ENCODE measurements around the gene TAB2. TPM values are rescaled to one million over a fixed set of nuclear protein-coding genes. Genes with fewer than 3 reads are reported as not detected.

Gene TAB2
- total RNA-seq, 1 experiment from 2014 or later, result 56.2 TPM

GRCh38 chr6:149456311-149457021, 139.0 kb downstream of the TAB2 start:
- no peak overlapping the region for H3K4me3 Mint-ChIP-seq
- H3K79me2 ChIP-seq (ENCODE audit: insufficient read depth, low read length), result no peaks in the 10 kb centered on the region
- H4K91ac ChIP-seq (ENCODE audit: insufficient read length, low read depth, low read length), result no peak overlapping the region
- no peak for TF ChIP-seq CTCF (conservative IDR thresholded peaks at IDR 0.05)
- no peak overlapping the region for H2BK15ac ChIP-seq (ENCODE audit: low read depth, low read length)
- H4K20me1 ChIP-seq (ENCODE audit: control insufficient read depth, insufficient read depth, insufficient read length), result no peaks in the 10 kb centered on the region
- H2AK5ac ChIP-seq (ENCODE audit: insufficient read length, low read length), result no peak overlapping the region
- no peaks in the 10 kb centered on the region for H3K79me1 ChIP-seq (ENCODE audit: insufficient read depth, low read depth, low read length, poor library complexity, severe bottlenecking)
- no peak overlapping the region for H4K8ac ChIP-seq (replicated peaks; ENCODE audit: insufficient read length, low read depth, low read length)
- no peak overlapping the region for H3K56ac ChIP-seq (ENCODE audit: insufficient read length, low read depth, low read length)
- H3K27ac Mint-ChIP-seq, result no peak overlapping the region
- no peak overlapping the region for H3K23ac ChIP-seq (ENCODE audit: insufficient read length, low read depth, low read length)
- no peak overlapping the region for H3K27ac ChIP-seq (ENCODE audit: insufficient read length, low read depth, low read length)
- DNase-seq, result no peak
- H4K5ac ChIP-seq (ENCODE audit: insufficient read length, low read depth, low read length), result no peak overlapping the region
- no peak overlapping the region for H2BK120ac ChIP-seq (ENCODE audit: low read depth, low read length, poor library complexity, severe bottlenecking)
- H3K4me2 ChIP-seq (ENCODE audit: insufficient read depth, insufficient read length, low read length), result no peak overlapping the region
- peaks cover 36% of the 10 kb centered on the region for H3K27me3 Mint-ChIP-seq (ENCODE audit: low read depth)
- H3K4me1 ChIP-seq (ENCODE audit: insufficient read depth, low read length), result no peaks in the 10 kb centered on the region
- no peak overlapping the region for H2BK12ac ChIP-seq (ENCODE audit: insufficient read length, low read depth, low read length)
- H2BK5ac ChIP-seq (ENCODE audit: insufficient read length, low read length), result no peak overlapping the region
- no peaks in the 10 kb centered on the region for H3K23me2 ChIP-seq (ENCODE audit: insufficient read length, low read depth, low read length, poor library complexity, severe bottlenecking)
- no peak overlapping the region for H3K14ac ChIP-seq (ENCODE audit: insufficient read depth, low read length)
- 0 out of 4 replicates have a peak, but pooled peaks cover 0 to 2% of the 10 kb centered on the region in 2 experiments for H3K4me1 Mint-ChIP-seq
- H2BK20ac ChIP-seq (ENCODE audit: low read depth, low read length, poor library complexity, severe bottlenecking), result no peak overlapping the region
- H3K9ac ChIP-seq (ENCODE audit: extremely low read depth, insufficient read length, low read length), result no peak overlapping the region
- no CpG with 5 or more reads among the region's 49 CpGs for WGBS (ENCODE audit: extremely low coverage, insufficient read length, low lambda C conversion rate)
- no peaks in the 10 kb centered on the region for H3K9me3 ChIP-seq (ENCODE audit: control insufficient read depth, low read depth, low read length)
- H3T11ph ChIP-seq (ENCODE audit: low read length), result no peak overlapping the region
- H3K9me3 Mint-ChIP-seq, result no peaks in the 10 kb centered on the region
- H3K18ac ChIP-seq (ENCODE audit: insufficient read length, low read depth, low read length), result peak overlapping the region; percentile 40
- peaks cover 8% of the 10 kb centered on the region; the same call in 1 of the 2 replicates for H3K27me3 ChIP-seq (ENCODE audit: insufficient read depth, low read length)
- no peaks in the 10 kb centered on the region for H3K36me3 Mint-ChIP-seq (ENCODE audit: insufficient read depth in 1 of 3, low read depth in 3 of 3)
- no peak overlapping the region for H3K4ac ChIP-seq (ENCODE audit: low read depth, low read length)
- no peak overlapping the region for H2AFZ ChIP-seq (ENCODE audit: low read length)
